H1 (cell line): ENCODE measurements around the gene C19orf44. TPM values are rescaled to one million over a fixed set of nuclear protein-coding genes. Genes with fewer than 3 reads are reported as not detected.

ENCODE experiments used
- MAFK ChIP-seq: IDR thresholded peaks from 2 replicates; pipeline ENCODE4 v1.6.1; 2012; ENCODE audit warnings: low read depth, mild to moderate bottlenecking, improper control_type of control experiment, low read length
- POLR2AphosphoS5 ChIP-seq: IDR thresholded peaks from 2 replicates; pipeline ENCODE4 v1.6.1; 2011; ENCODE audit warnings: low read depth, low read length
- SP2 ChIP-seq: IDR thresholded peaks from 2 replicates; pipeline ENCODE4 v1.6.1; 2012; ENCODE audit warnings: mild to moderate bottlenecking, low read length, inconsistent platforms
- polyA plus RNA-seq, 7 experiments: library from polyadenylated mRNA; depleted of rRNA in 3 of 7; stranded (reverse) in 5 of 7; unstranded in 2 of 7; fragments of >200 nt in 5 of 7; fragments of 200-250 nt in 2 of 7; gene quantifications; 1 replicate in 5 of 7; 2 replicates in 1 of 7; 4 replicates in 1 of 7; pipeline versions ENCODE4 v1.2.1 to v1.2.3, GENCODE V29; 2011 to 2013; ENCODE audit warnings: missing spikeins in 2 of 7, mixed read lengths in 2 of 7
- total RNA-seq: library from RNA; stranded (reverse); fragmentation: NEBNext Ultra II Directional; extraction: Animal tissue kit (Norgen Biotek cat#: 25700); gene quantifications from 2 replicates; pipeline ENCODE4 v1.2.1, GENCODE V29; 2021
- TF ChIP-seq, protein P1 (sequence below): fragments of 300-600 bp; sonication (generic); IDR thresholded peaks from 2 replicates; pipeline ENCODE4 v1.7.1; 2012; ENCODE audit warnings: low read length, moderate library complexity, mild to moderate bottlenecking, inconsistent platforms; ENCODE audit not compliant: insufficient replicate concordance
- TF ChIP-seq, protein P2 (sequence below): IDR thresholded peaks from 2 replicates; pipeline ENCODE4 v1.6.1; 2011; ENCODE audit warnings: low read length, improper control_type of control experiment

The C19orf44 gene
- total and polyA plus RNA-seq, 2 of the 8 experiments (the other 6 are each of a cell fraction or from before 2014, with no cell fraction given) = 2.1 to 4.5 TPM

DNA sequence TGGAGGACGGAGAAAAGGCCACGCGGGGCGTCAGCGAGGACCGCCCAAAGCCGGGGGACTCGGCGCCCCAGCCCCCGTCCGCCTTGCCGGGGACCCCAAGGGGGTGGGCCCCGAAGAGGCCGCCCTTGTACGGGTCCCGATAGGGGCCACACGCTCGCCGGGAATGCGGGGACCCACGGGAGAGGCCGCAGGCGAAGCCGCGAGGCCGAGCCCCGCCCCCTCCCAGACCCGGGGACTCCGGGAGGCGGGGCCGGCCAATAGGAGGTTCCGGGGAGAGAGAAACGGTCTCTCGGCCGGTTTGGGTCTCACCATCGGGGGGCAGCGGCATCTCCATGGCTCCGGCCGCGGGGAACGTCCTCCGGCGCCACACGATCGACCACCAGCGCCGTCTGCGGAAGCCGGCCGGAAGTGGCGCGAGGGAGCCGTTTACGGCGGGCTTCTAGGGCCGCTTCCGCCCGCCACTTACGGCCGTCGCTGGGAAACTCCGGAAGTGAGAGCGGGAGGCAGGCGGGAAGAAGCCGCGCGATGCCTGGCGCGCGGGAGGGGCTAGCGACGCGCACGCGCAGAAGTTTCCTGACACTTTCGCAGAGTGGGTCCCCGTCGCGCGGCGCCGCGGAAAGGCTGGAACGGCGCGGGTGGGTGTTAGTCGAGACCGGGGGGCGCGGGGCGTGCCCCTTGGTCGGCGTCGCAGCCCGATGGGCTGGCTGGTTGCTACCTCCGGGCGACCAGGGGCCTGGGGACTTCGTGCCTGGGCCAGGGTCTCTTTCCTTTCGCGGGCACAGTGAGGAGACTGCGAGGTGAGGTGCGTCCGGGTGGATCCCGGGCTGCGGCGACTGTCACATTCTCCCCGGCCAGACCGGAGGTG is 46.1 kb downstream of the C19orf44 start, which contains the start of gene CHERP (continued):
- TF ChIP-seq, protein P1, sequence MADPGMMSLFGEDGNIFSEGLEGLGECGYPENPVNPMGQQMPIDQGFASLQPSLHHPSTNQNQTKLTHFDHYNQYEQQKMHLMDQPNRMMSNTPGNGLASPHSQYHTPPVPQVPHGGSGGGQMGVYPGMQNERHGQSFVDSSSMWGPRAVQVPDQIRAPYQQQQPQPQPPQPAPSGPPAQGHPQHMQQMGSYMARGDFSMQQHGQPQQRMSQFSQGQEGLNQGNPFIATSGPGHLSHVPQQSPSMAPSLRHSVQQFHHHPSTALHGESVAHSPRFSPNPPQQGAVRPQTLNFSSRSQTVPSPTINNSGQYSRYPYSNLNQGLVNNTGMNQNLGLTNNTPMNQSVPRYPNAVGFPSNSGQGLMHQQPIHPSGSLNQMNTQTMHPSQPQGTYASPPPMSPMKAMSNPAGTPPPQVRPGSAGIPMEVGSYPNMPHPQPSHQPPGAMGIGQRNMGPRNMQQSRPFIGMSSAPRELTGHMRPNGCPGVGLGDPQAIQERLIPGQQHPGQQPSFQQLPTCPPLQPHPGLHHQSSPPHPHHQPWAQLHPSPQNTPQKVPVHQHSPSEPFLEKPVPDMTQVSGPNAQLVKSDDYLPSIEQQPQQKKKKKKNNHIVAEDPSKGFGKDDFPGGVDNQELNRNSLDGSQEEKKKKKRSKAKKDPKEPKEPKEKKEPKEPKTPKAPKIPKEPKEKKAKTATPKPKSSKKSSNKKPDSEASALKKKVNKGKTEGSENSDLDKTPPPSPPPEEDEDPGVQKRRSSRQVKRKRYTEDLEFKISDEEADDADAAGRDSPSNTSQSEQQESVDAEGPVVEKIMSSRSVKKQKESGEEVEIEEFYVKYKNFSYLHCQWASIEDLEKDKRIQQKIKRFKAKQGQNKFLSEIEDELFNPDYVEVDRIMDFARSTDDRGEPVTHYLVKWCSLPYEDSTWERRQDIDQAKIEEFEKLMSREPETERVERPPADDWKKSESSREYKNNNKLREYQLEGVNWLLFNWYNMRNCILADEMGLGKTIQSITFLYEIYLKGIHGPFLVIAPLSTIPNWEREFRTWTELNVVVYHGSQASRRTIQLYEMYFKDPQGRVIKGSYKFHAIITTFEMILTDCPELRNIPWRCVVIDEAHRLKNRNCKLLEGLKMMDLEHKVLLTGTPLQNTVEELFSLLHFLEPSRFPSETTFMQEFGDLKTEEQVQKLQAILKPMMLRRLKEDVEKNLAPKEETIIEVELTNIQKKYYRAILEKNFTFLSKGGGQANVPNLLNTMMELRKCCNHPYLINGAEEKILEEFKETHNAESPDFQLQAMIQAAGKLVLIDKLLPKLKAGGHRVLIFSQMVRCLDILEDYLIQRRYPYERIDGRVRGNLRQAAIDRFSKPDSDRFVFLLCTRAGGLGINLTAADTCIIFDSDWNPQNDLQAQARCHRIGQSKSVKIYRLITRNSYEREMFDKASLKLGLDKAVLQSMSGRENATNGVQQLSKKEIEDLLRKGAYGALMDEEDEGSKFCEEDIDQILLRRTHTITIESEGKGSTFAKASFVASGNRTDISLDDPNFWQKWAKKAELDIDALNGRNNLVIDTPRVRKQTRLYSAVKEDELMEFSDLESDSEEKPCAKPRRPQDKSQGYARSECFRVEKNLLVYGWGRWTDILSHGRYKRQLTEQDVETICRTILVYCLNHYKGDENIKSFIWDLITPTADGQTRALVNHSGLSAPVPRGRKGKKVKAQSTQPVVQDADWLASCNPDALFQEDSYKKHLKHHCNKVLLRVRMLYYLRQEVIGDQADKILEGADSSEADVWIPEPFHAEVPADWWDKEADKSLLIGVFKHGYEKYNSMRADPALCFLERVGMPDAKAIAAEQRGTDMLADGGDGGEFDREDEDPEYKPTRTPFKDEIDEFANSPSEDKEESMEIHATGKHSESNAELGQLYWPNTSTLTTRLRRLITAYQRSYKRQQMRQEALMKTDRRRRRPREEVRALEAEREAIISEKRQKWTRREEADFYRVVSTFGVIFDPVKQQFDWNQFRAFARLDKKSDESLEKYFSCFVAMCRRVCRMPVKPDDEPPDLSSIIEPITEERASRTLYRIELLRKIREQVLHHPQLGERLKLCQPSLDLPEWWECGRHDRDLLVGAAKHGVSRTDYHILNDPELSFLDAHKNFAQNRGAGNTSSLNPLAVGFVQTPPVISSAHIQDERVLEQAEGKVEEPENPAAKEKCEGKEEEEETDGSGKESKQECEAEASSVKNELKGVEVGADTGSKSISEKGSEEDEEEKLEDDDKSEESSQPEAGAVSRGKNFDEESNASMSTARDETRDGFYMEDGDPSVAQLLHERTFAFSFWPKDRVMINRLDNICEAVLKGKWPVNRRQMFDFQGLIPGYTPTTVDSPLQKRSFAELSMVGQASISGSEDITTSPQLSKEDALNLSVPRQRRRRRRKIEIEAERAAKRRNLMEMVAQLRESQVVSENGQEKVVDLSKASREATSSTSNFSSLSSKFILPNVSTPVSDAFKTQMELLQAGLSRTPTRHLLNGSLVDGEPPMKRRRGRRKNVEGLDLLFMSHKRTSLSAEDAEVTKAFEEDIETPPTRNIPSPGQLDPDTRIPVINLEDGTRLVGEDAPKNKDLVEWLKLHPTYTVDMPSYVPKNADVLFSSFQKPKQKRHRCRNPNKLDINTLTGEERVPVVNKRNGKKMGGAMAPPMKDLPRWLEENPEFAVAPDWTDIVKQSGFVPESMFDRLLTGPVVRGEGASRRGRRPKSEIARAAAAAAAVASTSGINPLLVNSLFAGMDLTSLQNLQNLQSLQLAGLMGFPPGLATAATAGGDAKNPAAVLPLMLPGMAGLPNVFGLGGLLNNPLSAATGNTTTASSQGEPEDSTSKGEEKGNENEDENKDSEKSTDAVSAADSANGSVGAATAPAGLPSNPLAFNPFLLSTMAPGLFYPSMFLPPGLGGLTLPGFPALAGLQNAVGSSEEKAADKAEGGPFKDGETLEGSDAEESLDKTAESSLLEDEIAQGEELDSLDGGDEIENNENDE = no peak
- TF ChIP-seq POLR2AphosphoS5 (peak; percentile 83), SP2 (no peak), MAFK (no peak)
- TF ChIP-seq, protein P2, sequence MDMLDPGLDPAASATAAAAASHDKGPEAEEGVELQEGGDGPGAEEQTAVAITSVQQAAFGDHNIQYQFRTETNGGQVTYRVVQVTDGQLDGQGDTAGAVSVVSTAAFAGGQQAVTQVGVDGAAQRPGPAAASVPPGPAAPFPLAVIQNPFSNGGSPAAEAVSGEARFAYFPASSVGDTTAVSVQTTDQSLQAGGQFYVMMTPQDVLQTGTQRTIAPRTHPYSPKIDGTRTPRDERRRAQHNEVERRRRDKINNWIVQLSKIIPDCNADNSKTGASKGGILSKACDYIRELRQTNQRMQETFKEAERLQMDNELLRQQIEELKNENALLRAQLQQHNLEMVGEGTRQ = no peak
